BE2C (cell line): Measurements from ENCODE around the gene COPS3.
"Not testable (repeated sequence)": the region's sequence is repeated elsewhere in the genome, so short reads cannot be mapped to it uniquely, and the experiment has no call there.

Experiments
- DNase-seq: peaks from one replicate; pipeline ENCODE4 v3.0.0-alpha.2; 2020
- H3K27me3 ChIP-seq: fragments of 250-450 bp; sonication (Bioruptor Pico); 2 replicates; pipeline ENCODE4 v1.5.1; 2020; ENCODE audit warnings: mild to moderate bottlenecking
- H3K36me3 ChIP-seq: fragments of 250-450 bp; sonication (Bioruptor Pico); 2 replicates; pipeline ENCODE4 v1.5.1; 2020; ENCODE audit warnings: mild to moderate bottlenecking
- H3K4me1 ChIP-seq: fragments of 250-450 bp; sonication (Bioruptor Pico); 2 replicates; pipeline ENCODE4 v1.5.1; 2020
- H3K4me3 ChIP-seq: 2 replicates; pipeline ENCODE4 v1.5.1; 2011; ENCODE audit warnings: low read depth, low read length
- H3K9me3 ChIP-seq: fragments of 250-450 bp; sonication (Bioruptor Pico); 2 replicates; pipeline ENCODE4 v1.5.1; 2020
- CTCF ChIP-seq: IDR thresholded peaks from 2 replicates; pipeline ENCODE4 v1.5.1; 2012; ENCODE audit warnings: mild to moderate bottlenecking, low read depth, low read length

Gene COPS3

DNA sequence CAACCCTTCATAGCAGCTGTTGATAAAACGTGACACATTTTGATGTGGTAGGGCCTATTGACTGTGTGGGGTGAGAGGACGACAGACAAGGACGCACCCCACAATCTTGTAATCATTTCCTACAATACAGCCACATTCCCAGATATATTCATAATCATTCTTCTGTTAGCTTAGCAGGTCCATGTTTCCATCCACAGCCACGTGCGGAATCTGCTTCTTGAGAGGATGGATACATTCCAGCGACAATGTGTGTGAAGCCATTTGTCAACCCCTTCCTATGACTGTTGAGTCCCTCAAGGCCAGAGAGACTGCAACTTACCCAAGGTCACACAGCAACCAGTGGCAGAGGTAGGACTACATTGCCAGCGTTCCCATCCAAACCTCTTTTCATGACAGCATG is 8.7 kb upstream of the COPS3 start:
- Histone ChIP-seq H3K9me3 (no peaks in the 10 kb centered on the region), H3K4me1 (no peaks in the 10 kb centered on the region), H3K4me3 (no peak overlapping the region), H3K27me3 (no peaks in the 10 kb centered on the region), H3K36me3 (no peaks in the 10 kb centered on the region)
- no peak for DNase-seq
- no peak for TF ChIP-seq CTCF

GRCh38 chr17:17289086-17289485 is 8.0 kb upstream of the COPS3 start:
- TF ChIP-seq CTCF, result no peak
- Histone ChIP-seq H3K9me3 (no peaks in the 10 kb centered on the region), H3K4me1 (no peaks in the 10 kb centered on the region), H3K36me3 (no peaks in the 10 kb centered on the region), H3K27me3 (no peaks in the 10 kb centered on the region), H3K4me3 (no peak overlapping the region)
- DNase-seq, result no peak

- Histone ChIP-seq H3K4me1 (no peaks in the 10 kb centered on the region), H3K9me3 (no peaks in the 10 kb centered on the region), H3K36me3 (no peaks in the 10 kb centered on the region), H3K4me3 (no peak overlapping the region), H3K27me3 (no peaks in the 10 kb centered on the region)
- TF ChIP-seq CTCF, result no peak
- DNase-seq, result no peak
These were observed 4.9 kb upstream of the COPS3 start for GRCh38 chr17:17285951-17286350.

GRCh38 chr17:17279316-17279715 is 1.7 kb downstream of the COPS3 start:
- H3K4me1 ChIP-seq, result no peaks in the 10 kb centered on the region
- H3K27me3 ChIP-seq, result no peaks in the 10 kb centered on the region
- no peaks in the 10 kb centered on the region for H3K9me3 ChIP-seq
- DNase-seq, result no peak
- TF ChIP-seq CTCF, result no peak
- no peaks in the 10 kb centered on the region for H3K36me3 ChIP-seq
- peak overlapping the region; percentile 79 for H3K4me3 ChIP-seq

DNA sequence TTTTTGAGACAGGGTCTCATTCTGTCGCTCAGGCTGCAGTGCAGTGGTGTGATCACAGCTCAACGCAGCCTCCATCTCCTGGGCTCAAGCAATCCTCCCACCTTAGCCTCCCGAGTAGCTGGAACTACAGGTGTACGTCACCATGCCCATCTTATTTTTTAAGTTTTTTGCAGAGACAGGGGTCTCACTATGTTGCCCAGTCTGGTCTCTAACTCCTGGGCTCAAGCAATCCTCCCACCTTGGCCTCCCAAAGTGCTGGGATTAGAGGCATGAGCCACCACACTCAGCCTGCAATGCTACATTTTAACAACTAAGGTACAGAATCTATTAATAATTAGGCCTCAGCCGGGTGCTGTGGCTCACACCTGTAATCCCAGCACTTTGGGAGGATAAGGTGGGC is 3.6 kb downstream of the COPS3 start:
- not testable (repeated sequence) for H3K9me3 ChIP-seq, H3K4me3 ChIP-seq, DNase-seq, H3K27me3 ChIP-seq, H3K36me3 ChIP-seq, H3K4me1 ChIP-seq

DNA sequence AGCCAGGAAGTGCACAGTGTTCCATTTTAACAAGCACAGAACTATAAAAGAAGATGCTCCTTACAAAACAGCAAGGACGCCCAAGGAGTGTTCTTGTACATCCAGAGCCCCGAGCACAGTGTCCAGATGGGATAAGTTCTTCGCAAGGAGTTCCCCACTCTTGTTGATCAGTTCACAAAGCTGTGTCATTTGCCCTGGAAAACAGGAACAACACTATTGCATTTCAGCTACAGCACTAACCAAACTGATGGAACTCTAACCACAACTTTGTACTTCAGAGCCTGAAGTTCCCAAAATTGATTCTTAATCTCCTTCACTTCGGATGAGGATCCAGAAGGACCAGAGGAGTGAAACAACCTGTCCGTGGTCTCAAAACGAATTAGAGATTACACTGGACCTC is 5.1 kb downstream of the COPS3 start:
- no peak for TF ChIP-seq CTCF
- Histone ChIP-seq H3K36me3 (peaks cover 10% of the 10 kb centered on the region), H3K4me1 (no peaks in the 10 kb centered on the region), H3K27me3 (no peaks in the 10 kb centered on the region), H3K9me3 (no peaks in the 10 kb centered on the region), H3K4me3 (no peak overlapping the region)
- no peak for DNase-seq

DNA sequence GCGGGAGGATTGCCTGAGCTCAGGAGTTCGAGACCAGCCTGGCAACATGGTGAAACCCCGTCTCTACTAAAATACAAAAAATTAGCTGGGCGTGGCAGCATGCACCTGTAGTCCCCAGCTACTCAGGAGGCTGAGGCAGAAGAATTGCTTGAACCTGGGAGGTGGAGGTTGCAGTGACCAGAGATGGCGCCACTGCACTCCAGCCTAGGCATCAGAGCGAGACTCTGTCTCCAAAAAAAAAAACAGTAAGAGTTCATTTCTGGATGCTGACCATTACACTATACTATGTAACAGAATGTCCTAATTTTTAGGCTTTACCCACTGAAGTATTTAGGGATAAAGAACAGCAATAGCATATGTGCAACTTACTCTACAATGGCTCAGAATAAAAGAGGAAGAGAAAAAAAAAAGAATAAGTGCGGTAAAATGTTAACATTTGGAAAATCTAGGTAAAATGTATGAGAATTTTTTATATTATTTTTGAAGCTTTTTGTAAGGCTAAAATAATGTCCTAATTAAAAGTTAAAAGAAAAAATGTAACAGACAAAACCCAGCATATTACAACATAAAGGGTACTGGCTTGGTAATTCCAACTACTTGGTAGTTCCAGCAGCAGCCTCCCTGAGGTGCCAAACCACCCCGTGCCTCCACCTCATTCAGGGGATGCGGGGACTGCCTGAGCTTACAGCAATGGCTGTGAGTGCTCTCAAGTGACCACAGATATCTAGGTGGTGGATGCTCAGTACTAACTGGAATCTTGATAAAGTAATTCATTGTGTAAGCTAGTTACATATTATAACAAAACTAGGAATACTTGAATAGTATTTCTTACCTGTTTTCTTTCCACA is 10.9 kb downstream of the COPS3 start:
- Histone ChIP-seq H3K36me3 (peaks cover 41% of the 10 kb centered on the region), H3K4me1 (no peaks in the 10 kb centered on the region), H3K27me3 (no peaks in the 10 kb centered on the region), H3K9me3 (no peaks in the 10 kb centered on the region), H3K4me3 (no peak overlapping the region)
- DNase-seq, result peak; percentile 12
- TF ChIP-seq CTCF, result peak; percentile 36
